A549 (cell line): ENCODE measurements around the gene NDUFS8. TPM values are rescaled to one million over a fixed set of nuclear protein-coding genes. Genes with fewer than 3 reads are reported as not detected.

Source experiments
- ATAC-seq, 2 experiments: fragments of 200-7000 bp in 1 of 2; fragments of >200 bp in 1 of 2; cut with Nextera tagmentation in 1 of 2; cut with Tn5 transposase in 1 of 2; 3 replicates each; pipeline versions ENCODE4 v1.8.0 to v1.9.1; 2018 to 2020; ENCODE audit warnings: mild to moderate bottlenecking in 1 of 2, moderate library complexity in 1 of 2
- CTCF ChIA-PET: fragments of 300-600 bp; sonication (Branson Sonifier 250); formaldehyde crosslinking; extraction: SDS; loops from one replicate; lab custom pipeline; 2021; ENCODE audit warnings: antibody characterized with exemption, inconsistent platforms; lab: Yijun Ruan, JAX
- POLR2A ChIA-PET: fragments of 350-600 bp; formaldehyde crosslinking; extraction: SDS; loops from one replicate; lab custom pipeline; 2021; ENCODE audit warnings: antibody characterized with exemption, inconsistent platforms; lab: Yijun Ruan, JAX
- DNase-seq, 2 experiments: peaks; one replicate each; pipeline versions ENCODE4 v3.0.0 to v3.0.0-alpha.2; 2011 to 2016; ENCODE audit warnings: low read depth in 1 of 2, low spot score in 1 of 2
- FAIRE-seq: peaks from 2 replicates; lab custom pipeline; 2011; peaks lifted over from hg19 to GRCh38; lab: Jason Lieb, UNC
- H3K27ac ChIP-seq, 2 experiments: fragments of >200 bp; sonication (Bioruptor Twin); formaldehyde crosslinking; 3 replicates each; pipeline ENCODE4 v1.5.1; 2016 to 2017
- H3K4me1 ChIP-seq: fragments of >200 bp; sonication (Bioruptor Twin); formaldehyde crosslinking; 3 replicates; pipeline ENCODE4 v1.6.1; 2016
- H3K4me2 ChIP-seq: fragments of >200 bp; sonication (Bioruptor Twin); formaldehyde crosslinking; 3 replicates; pipeline ENCODE4 v1.6.1; 2016
- H3K4me3 ChIP-seq: fragments of >200 bp; sonication (Bioruptor Twin); formaldehyde crosslinking; 3 replicates; pipeline ENCODE4 v1.5.1; 2016
- H3K9me3 ChIP-seq: fragments of >200 bp; sonication (Bioruptor Twin); formaldehyde crosslinking; 3 replicates; pipeline ENCODE4 v1.6.1; 2016
- BHLHE40 ChIP-seq: IDR thresholded peaks from 2 replicates; pipeline ENCODE4 v1.6.1; 2012; ENCODE audit warnings: low read depth, low read length, inconsistent platforms
- EHF ChIP-seq: fragments of 250-450 bp; sonication (Bioruptor Pico); IDR thresholded peaks from 2 replicates; pipeline ENCODE4 v1.5.0; 2020; ENCODE audit warnings: mild to moderate bottlenecking
- FOSB ChIP-seq: fragments of 250-450 bp; sonication (Bioruptor Pico); IDR thresholded peaks from 2 replicates; pipeline ENCODE4 v1.5.0; 2020; ENCODE audit warnings: mild to moderate bottlenecking, moderate library complexity
- FOXS1 ChIP-seq: fragments of 250-450 bp; sonication (Bioruptor Pico); IDR thresholded peaks from 2 replicates; pipeline ENCODE4 v1.5.0; 2020; ENCODE audit warnings: mild to moderate bottlenecking, moderate library complexity
- GATA3 ChIP-seq: IDR thresholded peaks from 2 replicates; pipeline ENCODE4 v1.6.1; 2012; ENCODE audit warnings: borderline replicate concordance
- HEYL ChIP-seq: fragments of 250-450 bp; sonication (Bioruptor Pico); IDR thresholded peaks from 2 replicates; pipeline ENCODE4 v1.8.0; 2021; ENCODE audit warnings: mild to moderate bottlenecking, moderate library complexity
- HOXA7 ChIP-seq: fragments of 250-450 bp; sonication (Bioruptor Pico); IDR thresholded peaks from 2 replicates; pipeline ENCODE4 v1.5.0; 2020; ENCODE audit warnings: mild to moderate bottlenecking, moderate library complexity
- HOXB13 ChIP-seq: fragments of 250-450 bp; sonication (Bioruptor Pico); IDR thresholded peaks from 2 replicates; pipeline ENCODE4 v1.5.0; 2020; ENCODE audit warnings: low read depth, mild to moderate bottlenecking, moderate library complexity
- HOXB5 ChIP-seq: fragments of 250-450 bp; sonication (Bioruptor Pico); IDR thresholded peaks from 2 replicates; pipeline ENCODE4 v1.5.0; 2020; ENCODE audit warnings: mild to moderate bottlenecking, moderate library complexity
- JUN ChIP-seq, 2 experiments: fragments of >200 bp; sonication (Bioruptor Twin); formaldehyde crosslinking; IDR thresholded peaks; 2 replicates in 1 of 2; 3 replicates in 1 of 2; pipeline ENCODE4 v1.6.1; 2016 to 2017
- JUNB ChIP-seq: fragments of >200 bp; sonication (Bioruptor Twin); formaldehyde crosslinking; IDR thresholded peaks from 2 replicates; pipeline ENCODE4 v1.6.1; 2016
- KDM1A ChIP-seq: fragments of 200-600 bp; sonication (generic); IDR thresholded peaks from 2 replicates; pipeline ENCODE4 v1.6.1; 2016; ENCODE audit warnings: low read depth, mild to moderate bottlenecking
- NPAS2 ChIP-seq: fragments of 250-450 bp; sonication (Bioruptor Pico); IDR thresholded peaks from 2 replicates; pipeline ENCODE4 v1.8.0; 2022; ENCODE audit warnings: mild to moderate bottlenecking, moderate library complexity, borderline replicate concordance
- PHF8 ChIP-seq: fragments of 200-600 bp; sonication (generic); IDR thresholded peaks from 2 replicates; pipeline ENCODE4 v1.6.1; 2016; ENCODE audit warnings: low read depth, mild to moderate bottlenecking, antibody characterized with exemption, moderate library complexity, borderline replicate concordance
- POLR2A ChIP-seq: IDR thresholded peaks from 2 replicates; pipeline ENCODE4 v1.6.1; 2012; ENCODE audit warnings: mild to moderate bottlenecking, low read length
- RARB ChIP-seq: fragments of 250-450 bp; sonication (Bioruptor Pico); IDR thresholded peaks from 2 replicates; pipeline ENCODE4 v1.8.0; 2021; ENCODE audit warnings: mild to moderate bottlenecking, moderate library complexity
- RCOR1 ChIP-seq: fragments of 150-350 bp; IDR thresholded peaks from 2 replicates; pipeline ENCODE4 v1.6.1; 2014; ENCODE audit warnings: antibody characterized with exemption, low read length, low read depth
- RNF2 ChIP-seq: fragments of 200-600 bp; sonication (generic); IDR thresholded peaks from 2 replicates; pipeline ENCODE4 v1.6.1; 2016; ENCODE audit warnings: low read depth, mild to moderate bottlenecking, antibody characterized with exemption, moderate library complexity, borderline replicate concordance
- SMC3 ChIP-seq: fragments of >200 bp; sonication (Bioruptor Twin); formaldehyde crosslinking; IDR thresholded peaks from 3 replicates; pipeline ENCODE4 v1.6.1; 2018; ENCODE audit warnings: inconsistent platforms
- TFCP2L1 ChIP-seq: fragments of 250-450 bp; sonication (Bioruptor Pico); IDR thresholded peaks from 2 replicates; pipeline ENCODE4 v1.5.0; 2021; ENCODE audit warnings: mild to moderate bottlenecking
- TP53 ChIP-seq: fragments of 250-450 bp; sonication (Bioruptor Pico); IDR thresholded peaks from 2 replicates; pipeline ENCODE4 v1.5.0; 2021; ENCODE audit warnings: mild to moderate bottlenecking, moderate library complexity
- ZNF302 ChIP-seq: fragments of 250-450 bp; sonication (Bioruptor Pico); IDR thresholded peaks from 2 replicates; pipeline ENCODE4 v1.9.0; 2021; ENCODE audit warnings: inconsistent platforms, mild to moderate bottlenecking, moderate library complexity
- ZSCAN20 ChIP-seq: fragments of 250-450 bp; sonication (Bioruptor Pico); IDR thresholded peaks from 2 replicates; pipeline ENCODE4 v1.8.0; 2022; ENCODE audit warnings: mild to moderate bottlenecking, moderate library complexity
- WGBS: methylation state at CpG from one replicate; pipeline ENCODE4 v1.1.6; 2017; ENCODE audit errors: missing lambda C conversion rate; 5-methylcytosine and 5-hydroxymethylcytosine counted together
- polyA plus RNA-seq, 4 experiments: library from polyadenylated mRNA; depleted of rRNA in 3 of 4; stranded (reverse); fragments of >200 nt; fragmentation: RNase III in 1 of 4; extraction: RNeasy Plus Mini Kit Qiagen cat#74134 plus additional on column Dnase treatment in 1 of 4; gene quantifications; 2 replicates in 3 of 4; 3 replicates in 1 of 4; pipeline ENCODE4 v1.2.3, GENCODE V29; 2011 to 2017
- TF ChIP-seq, protein P1 (sequence below): fragments of >200 bp; sonication (Bioruptor Twin); formaldehyde crosslinking; IDR thresholded peaks from 3 replicates; pipeline ENCODE4 v1.5.1; 2016
- TF ChIP-seq, protein P2 (sequence below): fragments of 250-450 bp; sonication (Bioruptor Pico); IDR thresholded peaks from 2 replicates; pipeline ENCODE4 v1.5.0; 2020; ENCODE audit warnings: low read depth, mild to moderate bottlenecking, moderate library complexity
- TF ChIP-seq, protein P3 (sequence below): fragments of >200 bp; sonication (Bioruptor Twin); formaldehyde crosslinking; IDR thresholded peaks from 2 replicates; pipeline ENCODE4 v1.6.1; 2016
- TF ChIP-seq, protein P4 (sequence below): fragments of 250-450 bp; sonication (Bioruptor Pico); IDR thresholded peaks from 2 replicates; pipeline ENCODE4 v1.5.0; 2021; ENCODE audit warnings: mild to moderate bottlenecking, moderate library complexity, borderline replicate concordance
- TF ChIP-seq, protein P5 (sequence below): IDR thresholded peaks from 2 replicates; pipeline ENCODE4 v1.6.1; 2012

NDUFS8 gene
- polyA plus RNA-seq, 2 of the 4 experiments (the other 2 are of a cell fraction): 71.0 to 298 TPM

DNA sequence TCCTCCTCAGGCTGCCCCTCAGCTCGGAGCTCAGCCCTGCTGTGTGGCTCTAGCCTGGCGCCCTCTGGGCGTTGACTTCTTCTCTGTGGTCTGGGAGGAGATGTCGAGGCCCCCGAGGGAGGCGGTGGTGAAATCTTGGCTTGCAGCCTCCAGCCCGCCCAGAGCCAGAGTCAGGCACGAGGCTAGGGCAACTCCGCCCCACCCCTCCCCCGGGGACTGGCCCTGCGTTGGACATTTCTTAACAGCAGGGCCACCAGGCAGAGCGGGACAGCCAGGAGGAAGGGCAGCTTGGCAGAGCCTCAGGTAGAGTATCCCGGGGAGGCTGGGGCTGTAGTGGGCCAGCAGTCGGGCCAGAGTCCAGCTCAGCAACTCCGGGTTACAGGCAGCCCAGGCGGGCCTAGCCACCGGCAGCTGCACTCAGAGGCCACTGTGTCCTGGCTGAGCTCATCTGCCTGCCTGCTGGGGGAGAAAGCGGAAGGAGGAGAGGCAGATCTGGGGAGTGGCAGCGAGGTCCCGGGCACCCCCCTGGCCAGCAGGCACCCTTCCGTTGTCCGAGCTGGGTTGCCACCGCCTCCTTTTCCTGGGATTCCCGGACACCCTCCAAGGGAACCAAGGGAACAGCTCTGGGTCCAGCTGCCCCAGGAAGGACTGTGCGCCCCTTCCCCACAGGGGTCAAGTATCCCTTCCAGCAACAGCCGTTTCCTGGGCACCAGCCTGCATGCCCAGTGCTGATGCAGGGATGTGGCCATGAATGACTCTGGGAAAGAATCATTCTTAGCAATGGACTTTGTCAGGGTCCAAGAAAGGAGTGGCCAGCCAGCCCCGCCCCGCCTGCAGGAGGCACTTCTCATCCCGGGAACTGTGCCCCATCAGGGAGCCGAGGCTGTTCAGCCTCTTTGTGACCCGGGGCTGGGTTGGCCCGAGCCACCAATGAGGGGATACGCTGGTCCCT is 20.1 kb upstream of the NDUFS8 start, which contains the start of gene ALDH3B1 (continued):
- TF ChIP-seq, protein P1, sequence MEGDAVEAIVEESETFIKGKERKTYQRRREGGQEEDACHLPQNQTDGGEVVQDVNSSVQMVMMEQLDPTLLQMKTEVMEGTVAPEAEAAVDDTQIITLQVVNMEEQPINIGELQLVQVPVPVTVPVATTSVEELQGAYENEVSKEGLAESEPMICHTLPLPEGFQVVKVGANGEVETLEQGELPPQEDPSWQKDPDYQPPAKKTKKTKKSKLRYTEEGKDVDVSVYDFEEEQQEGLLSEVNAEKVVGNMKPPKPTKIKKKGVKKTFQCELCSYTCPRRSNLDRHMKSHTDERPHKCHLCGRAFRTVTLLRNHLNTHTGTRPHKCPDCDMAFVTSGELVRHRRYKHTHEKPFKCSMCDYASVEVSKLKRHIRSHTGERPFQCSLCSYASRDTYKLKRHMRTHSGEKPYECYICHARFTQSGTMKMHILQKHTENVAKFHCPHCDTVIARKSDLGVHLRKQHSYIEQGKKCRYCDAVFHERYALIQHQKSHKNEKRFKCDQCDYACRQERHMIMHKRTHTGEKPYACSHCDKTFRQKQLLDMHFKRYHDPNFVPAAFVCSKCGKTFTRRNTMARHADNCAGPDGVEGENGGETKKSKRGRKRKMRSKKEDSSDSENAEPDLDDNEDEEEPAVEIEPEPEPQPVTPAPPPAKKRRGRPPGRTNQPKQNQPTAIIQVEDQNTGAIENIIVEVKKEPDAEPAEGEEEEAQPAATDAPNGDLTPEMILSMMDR: no peak
- TF ChIP-seq, protein P2, sequence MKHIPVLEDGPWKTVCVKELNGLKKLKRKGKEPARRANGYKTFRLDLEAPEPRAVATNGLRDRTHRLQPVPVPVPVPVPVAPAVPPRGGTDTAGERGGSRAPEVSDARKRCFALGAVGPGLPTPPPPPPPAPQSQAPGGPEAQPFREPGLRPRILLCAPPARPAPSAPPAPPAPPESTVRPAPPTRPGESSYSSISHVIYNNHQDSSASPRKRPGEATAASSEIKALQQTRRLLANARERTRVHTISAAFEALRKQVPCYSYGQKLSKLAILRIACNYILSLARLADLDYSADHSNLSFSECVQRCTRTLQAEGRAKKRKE (CRISPR knock-in tag): peak; percentile 66
- TF ChIP-seq PHF8: peak; percentile 56; the same call in 1 of the 2 replicates
- TF ChIP-seq FOXS1 (CRISPR knock-in tag): peak; percentile 80
- TF ChIP-seq RARB (CRISPR knock-in tag): peak; percentile 56
- TF ChIP-seq GATA3: peak; percentile 60
- TF ChIP-seq HEYL: peak; percentile 56; the same call in 1 of the 2 replicates
- TF ChIP-seq RCOR1: no peak
- TF ChIP-seq POLR2A: peak; percentile 85
- TF ChIP-seq JUN (IDR thresholded peaks at IDR 0.05): peak; percentile 74 to 99; a peak in 4 of 5 replicates
- TF ChIP-seq TP53 (CRISPR knock-in tag): peak; percentile 26; the same call in 1 of the 2 replicates
- TF ChIP-seq, protein P3, sequence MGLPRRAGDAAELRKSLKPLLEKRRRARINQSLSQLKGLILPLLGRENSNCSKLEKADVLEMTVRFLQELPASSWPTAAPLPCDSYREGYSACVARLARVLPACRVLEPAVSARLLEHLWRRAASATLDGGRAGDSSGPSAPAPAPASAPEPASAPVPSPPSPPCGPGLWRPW: no peak
- TF ChIP-seq ZNF302: 0 out of 2 replicates have a peak, but pooled peaks have one; percentile 16
- no peak for TF ChIP-seq KDM1A
- TF ChIP-seq RNF2: no peak
- peak; percentile 77 for TF ChIP-seq HOXB13 (CRISPR knock-in tag)

DNA sequence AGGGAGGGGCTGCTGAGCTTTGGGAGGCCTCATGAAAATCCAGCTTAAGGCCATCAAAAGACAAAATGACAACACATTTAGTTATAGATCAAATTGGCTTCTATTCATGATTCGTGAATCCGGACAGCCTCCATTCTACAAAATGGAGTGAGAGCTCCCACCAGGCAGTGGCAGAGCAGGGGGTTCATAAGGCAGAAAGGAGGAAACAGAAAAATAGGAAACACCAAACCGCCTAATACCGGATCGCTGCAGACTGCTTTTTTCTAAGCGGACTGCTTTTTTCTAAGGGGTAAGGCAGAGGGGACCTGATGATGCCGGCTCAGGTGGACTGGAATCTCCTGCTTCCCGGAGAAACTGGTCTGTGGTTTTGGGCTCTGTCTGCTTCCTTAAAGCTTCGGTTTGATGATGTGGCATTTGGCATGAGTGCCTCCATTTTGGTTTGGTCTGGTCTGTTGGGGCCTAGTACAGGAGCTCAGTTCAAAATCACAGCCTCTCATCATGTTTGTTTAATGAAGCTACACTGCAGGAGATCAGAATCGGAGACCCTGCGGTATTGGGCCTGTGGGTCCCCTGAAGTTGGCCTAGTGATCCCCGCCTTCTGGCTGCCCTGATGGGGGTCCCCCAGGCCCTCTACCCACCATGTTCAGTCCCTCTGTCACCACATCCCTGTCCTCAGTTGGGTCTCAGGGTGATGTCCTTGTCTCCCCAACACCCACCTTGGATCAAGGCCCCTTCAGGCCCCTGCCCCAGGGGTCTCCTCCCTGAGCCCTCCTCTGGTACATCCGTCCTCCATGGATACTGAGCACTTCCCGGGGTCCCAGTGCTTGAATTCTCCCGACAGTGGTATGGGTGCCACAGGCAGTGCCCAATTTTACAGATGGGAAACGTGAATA is 19.2 kb upstream of the NDUFS8 start:
- Histone ChIP-seq H3K4me3 (peak overlapping the region; percentile 66), H3K4me2 (peak overlapping the region; percentile 96), H3K9me3 (no peaks in the 10 kb centered on the region), H3K27ac (peak overlapping the region; percentile 99 to 100), H3K4me1 (peaks cover 77% of the 10 kb centered on the region)
- WGBS: 20% methylated on average over 16 of the region's 16 CpGs
- no peak for ATAC-seq
- POLR2A ChIA-PET: interaction anchor here (0.5 to 3.1 kb wide), 12 partner anchors 8 to 357 kb away, joined by 3 to 22 read pairs (median 10); partner anchors contain the start of genes NDUFS8 and TCIRG1
- no peak for DNase-seq
- peak; percentile 36 for FAIRE-seq
- CTCF ChIA-PET: interaction anchor here (0.7 to 10.7 kb wide), 9 partner anchors 13 to 195 kb away, joined by 3 to 204 read pairs (median 10); partner anchors contain the start of gene NDUFS8
- TF ChIP-seq SMC3 (no peak), EHF (CRISPR knock-in tag) (peak; percentile 100), TFCP2L1 (CRISPR knock-in tag) (peak; percentile 99), FOXS1 (CRISPR knock-in tag) (peak; percentile 100), POLR2A (peak; percentile 31), HOXA7 (CRISPR knock-in tag) (peak; percentile 100), ZSCAN20 (CRISPR knock-in tag) (peak; percentile 100), TP53 (CRISPR knock-in tag) (peak; percentile 100), NPAS2 (CRISPR knock-in tag) (peak; percentile 98), HOXB5 (CRISPR knock-in tag) (peak; percentile 100), HOXB13 (CRISPR knock-in tag) (peak; percentile 100), FOSB (CRISPR knock-in tag) (peak; percentile 99), ZNF302 (peak; percentile 100), RNF2 (no peak), BHLHE40 (no peak), JUNB (no peak)
- TF ChIP-seq, protein P4, sequence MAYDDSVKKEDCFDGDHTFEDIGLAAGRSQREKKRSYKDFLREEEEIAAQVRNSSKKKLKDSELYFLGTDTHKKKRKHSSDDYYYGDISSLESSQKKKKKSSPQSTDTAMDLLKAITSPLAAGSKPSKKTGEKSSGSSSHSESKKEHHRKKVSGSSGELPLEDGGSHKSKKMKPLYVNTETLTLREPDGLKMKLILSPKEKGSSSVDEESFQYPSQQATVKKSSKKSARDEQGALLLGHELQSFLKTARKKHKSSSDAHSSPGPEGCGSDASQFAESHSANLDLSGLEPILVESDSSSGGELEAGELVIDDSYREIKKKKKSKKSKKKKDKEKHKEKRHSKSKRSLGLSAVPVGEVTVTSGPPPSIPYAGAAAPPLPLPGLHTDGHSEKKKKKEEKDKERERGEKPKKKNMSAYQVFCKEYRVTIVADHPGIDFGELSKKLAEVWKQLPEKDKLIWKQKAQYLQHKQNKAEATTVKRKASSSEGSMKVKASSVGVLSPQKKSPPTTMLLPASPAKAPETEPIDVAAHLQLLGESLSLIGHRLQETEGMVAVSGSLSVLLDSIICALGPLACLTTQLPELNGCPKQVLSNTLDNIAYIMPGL: peak; percentile 100
- TF ChIP-seq, protein P2 (CRISPR knock-in tag): peak; percentile 100
- TF ChIP-seq, protein P5, sequence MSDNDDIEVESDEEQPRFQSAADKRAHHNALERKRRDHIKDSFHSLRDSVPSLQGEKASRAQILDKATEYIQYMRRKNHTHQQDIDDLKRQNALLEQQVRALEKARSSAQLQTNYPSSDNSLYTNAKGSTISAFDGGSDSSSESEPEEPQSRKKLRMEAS: 0 out of 2 replicates have a peak, but pooled peaks have one; percentile 2
